ENCODE measurements around the gene CD276. TPM values are rescaled to one million over a fixed set of nuclear protein-coding genes. Genes with fewer than 3 reads are reported as not detected.

The CD276 gene
- total RNA-seq, 2 donors from 2014 or later, result 24.6 to 59.7 TPM

DNA sequence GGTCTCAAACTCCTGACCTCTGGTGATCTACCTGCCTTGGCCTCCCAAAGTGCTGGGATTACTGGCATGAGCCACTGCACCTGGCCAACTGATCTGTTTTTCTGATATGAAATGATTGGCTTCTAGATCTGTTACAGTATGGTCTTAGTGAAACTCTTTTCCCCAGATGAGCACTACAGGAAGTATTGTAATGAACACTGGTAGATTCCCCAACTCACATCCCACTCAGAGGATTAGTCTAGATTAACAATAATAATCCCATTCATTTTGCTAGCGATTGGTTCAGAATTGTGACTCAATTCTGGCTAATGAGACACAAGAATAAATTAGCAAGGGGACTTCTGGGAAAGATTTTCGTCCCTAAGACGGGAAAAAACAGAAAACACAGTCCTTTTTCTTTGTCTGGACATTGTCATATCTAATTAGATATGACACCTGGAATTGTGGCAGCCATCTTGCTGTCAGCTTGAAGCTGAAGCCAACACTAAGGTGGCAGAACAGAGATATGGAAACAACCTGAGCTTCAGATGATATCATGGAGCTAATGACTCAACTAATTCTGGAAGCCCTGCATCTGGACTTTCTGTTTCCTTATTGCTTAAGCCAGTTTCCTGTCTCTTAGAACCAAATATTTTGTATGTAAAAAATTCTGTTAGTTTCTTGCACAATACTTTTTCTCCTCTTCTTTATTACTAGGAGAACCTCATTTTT lies 33.6 kb upstream of the CD276 start:
- H3K27ac ChIP-seq, result no peak overlapping the region
- TF ChIP-seq POLR2A (IDR thresholded peaks at IDR 0.05), result no peak
- TF ChIP-seq, protein P1, sequence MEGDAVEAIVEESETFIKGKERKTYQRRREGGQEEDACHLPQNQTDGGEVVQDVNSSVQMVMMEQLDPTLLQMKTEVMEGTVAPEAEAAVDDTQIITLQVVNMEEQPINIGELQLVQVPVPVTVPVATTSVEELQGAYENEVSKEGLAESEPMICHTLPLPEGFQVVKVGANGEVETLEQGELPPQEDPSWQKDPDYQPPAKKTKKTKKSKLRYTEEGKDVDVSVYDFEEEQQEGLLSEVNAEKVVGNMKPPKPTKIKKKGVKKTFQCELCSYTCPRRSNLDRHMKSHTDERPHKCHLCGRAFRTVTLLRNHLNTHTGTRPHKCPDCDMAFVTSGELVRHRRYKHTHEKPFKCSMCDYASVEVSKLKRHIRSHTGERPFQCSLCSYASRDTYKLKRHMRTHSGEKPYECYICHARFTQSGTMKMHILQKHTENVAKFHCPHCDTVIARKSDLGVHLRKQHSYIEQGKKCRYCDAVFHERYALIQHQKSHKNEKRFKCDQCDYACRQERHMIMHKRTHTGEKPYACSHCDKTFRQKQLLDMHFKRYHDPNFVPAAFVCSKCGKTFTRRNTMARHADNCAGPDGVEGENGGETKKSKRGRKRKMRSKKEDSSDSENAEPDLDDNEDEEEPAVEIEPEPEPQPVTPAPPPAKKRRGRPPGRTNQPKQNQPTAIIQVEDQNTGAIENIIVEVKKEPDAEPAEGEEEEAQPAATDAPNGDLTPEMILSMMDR (IDR thresholded peaks at IDR 0.05), result no peak
- ATAC-seq (peak; percentile 35), DNase-seq (no peak)
- H3K27me3 ChIP-seq, result no peaks in the 10 kb centered on the region
- WGBS, 2 donors, result 56% methylated on average over 3 of the region's 3 CpGs
- intact Hi-C loops (cut with DNase I), result no loop called here
- no peaks in the 10 kb centered on the region for H3K36me3 ChIP-seq (replicated peaks in 1 of 2; ENCODE audit: insufficient read depth in 1 of 2, low read depth in 2 of 2)
- H3K4me1 ChIP-seq, result no peaks in the 10 kb centered on the region
- no peak overlapping the region for H3K4me3 ChIP-seq
- H3K9me3 ChIP-seq, result no peaks in the 10 kb centered on the region

DNA sequence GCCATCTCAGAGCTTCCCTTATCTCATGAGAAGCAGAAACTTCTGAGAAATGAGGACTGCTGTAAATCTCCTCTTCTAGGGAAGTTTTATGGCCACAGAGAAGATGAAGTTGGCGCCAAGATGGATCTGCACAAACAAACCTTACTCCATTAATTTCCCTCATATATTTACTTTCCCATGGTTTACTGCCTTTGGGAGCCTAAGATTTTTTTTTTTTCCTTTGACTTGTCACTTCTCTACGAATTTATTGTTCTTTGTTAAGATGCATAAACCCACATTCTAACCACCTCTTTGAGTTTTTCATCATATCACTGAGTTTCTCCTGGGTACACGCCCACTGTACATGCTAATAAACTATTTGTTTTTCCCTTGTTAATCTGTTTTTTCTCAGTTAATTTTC lies 29.5 kb upstream of the CD276 start:
- no peaks in the 10 kb centered on the region for H3K4me1 ChIP-seq
- H3K4me3 ChIP-seq, result no peak overlapping the region
- 44 to 50% methylated on average over 3 of the region's 3 CpGs for WGBS, 2 donors
- H3K36me3 ChIP-seq (replicated peaks in 1 of 2; ENCODE audit: insufficient read depth in 1 of 2, low read depth in 2 of 2), result no peaks in the 10 kb centered on the region
- intact Hi-C loops (cut with DNase I), result no loop called here
- no peak overlapping the region for H3K27ac ChIP-seq
- no peaks in the 10 kb centered on the region for H3K27me3 ChIP-seq
- DNase-seq (no peak), ATAC-seq (no peak)
- no peak for TF ChIP-seq POLR2A (IDR thresholded peaks at IDR 0.05)
- TF ChIP-seq, protein P1 (IDR thresholded peaks at IDR 0.05), result no peak
- no peaks in the 10 kb centered on the region for H3K9me3 ChIP-seq

DNA sequence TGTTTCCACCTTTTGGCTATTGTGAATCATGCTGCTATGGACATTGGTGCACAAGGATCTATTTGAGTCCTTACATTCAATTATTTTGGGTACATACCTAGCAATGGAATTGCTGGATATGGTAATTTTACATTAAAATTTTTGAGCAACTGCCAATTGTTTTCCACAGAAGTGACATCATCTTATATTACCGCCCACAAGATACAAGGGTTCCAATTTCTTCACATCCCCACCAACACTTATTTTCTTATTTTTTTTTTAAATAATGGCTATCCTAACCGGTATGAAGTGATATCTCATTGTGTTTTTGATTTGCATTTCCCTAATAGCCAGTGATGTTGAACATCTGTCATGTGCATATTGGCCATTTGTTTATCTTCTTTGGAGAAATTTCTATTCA lies 28.5 kb upstream of the CD276 start:
- no peak for TF ChIP-seq POLR2A (IDR thresholded peaks at IDR 0.05)
- TF ChIP-seq, protein P1 (IDR thresholded peaks at IDR 0.05), result no peak
- ATAC-seq (no peak), DNase-seq (no peak)
- H3K4me1 ChIP-seq, result no peaks in the 10 kb centered on the region
- H3K4me3 ChIP-seq, result no peak overlapping the region
- H3K27me3 ChIP-seq, result no peaks in the 10 kb centered on the region
- intact Hi-C loops (cut with DNase I), result no loop called here
- no peak overlapping the region for H3K27ac ChIP-seq
- no peaks in the 10 kb centered on the region for H3K9me3 ChIP-seq
- 82 to 85% methylated on average over 2 of the region's 2 CpGs for WGBS, 2 donors
- H3K36me3 ChIP-seq (replicated peaks in 1 of 2; ENCODE audit: insufficient read depth in 1 of 2, low read depth in 2 of 2), result no peaks in the 10 kb centered on the region

DNA sequence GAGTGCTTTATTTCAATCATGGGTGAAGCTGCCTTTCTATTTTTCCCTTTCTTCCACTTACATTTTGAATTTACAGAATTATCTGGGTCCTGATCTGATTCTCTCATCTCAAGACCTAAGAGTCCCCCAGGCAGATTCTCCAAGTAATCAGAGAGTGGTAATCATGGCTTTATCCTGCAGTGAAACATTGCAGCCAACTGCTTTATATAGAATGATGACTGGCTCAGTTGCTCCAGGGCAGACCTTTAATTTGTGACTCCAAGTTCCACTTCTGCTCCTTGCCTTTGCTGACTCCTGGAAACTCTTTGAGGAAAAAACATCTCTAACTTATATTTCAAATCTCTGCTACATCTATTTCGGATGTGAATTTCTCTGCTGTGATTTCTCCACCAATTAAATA lies 25.5 kb upstream of the CD276 start:
- no peaks in the 10 kb centered on the region for H3K4me1 ChIP-seq
- H3K27ac ChIP-seq, result no peak overlapping the region
- ATAC-seq (no peak), DNase-seq (no peak)
- no peak for TF ChIP-seq POLR2A (IDR thresholded peaks at IDR 0.05)
- TF ChIP-seq, protein P1 (IDR thresholded peaks at IDR 0.05), result no peak
- whole genome bisulfite sequencing, 2 donors, result 59 to 68% methylated on average over 1 of the region's 1 CpG
- H3K9me3 ChIP-seq, result no peaks in the 10 kb centered on the region
- intact Hi-C loops (cut with DNase I), result no loop called here
- no peaks in the 10 kb centered on the region for H3K27me3 ChIP-seq
- no peaks in the 10 kb centered on the region for H3K36me3 ChIP-seq (replicated peaks in 1 of 2; ENCODE audit: insufficient read depth in 1 of 2, low read depth in 2 of 2)
- no peak overlapping the region for H3K4me3 ChIP-seq

DNA sequence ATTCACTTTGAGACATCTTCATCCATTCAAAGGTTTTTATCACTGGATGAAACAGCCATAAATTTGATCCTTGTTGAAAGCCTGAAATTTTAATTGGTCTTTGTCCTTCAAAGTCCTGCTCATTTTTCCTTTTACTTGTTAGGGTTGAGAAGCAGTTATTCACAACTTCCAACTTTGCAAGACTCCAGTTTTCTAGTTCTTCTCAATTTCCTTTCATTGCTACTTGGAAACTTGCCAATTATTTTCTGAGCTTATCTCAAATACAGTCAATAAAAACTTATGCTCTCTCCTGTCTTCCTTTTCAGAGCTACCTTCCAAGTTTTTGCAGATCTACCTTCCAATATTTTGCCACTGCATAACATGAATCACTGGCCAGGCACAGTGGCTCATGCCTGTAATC lies 23.7 kb upstream of the CD276 start:
- ATAC-seq, result no peak
- TF ChIP-seq POLR2A (IDR thresholded peaks at IDR 0.05), result no peak
- TF ChIP-seq, protein P1 (IDR thresholded peaks at IDR 0.05), result no peak
- no peak overlapping the region for H3K4me3 ChIP-seq
- no peaks in the 10 kb centered on the region for H3K36me3 ChIP-seq (replicated peaks in 1 of 2; ENCODE audit: insufficient read depth in 1 of 2, low read depth in 2 of 2)
- no peaks in the 10 kb centered on the region for H3K9me3 ChIP-seq
- no peaks in the 10 kb centered on the region for H3K4me1 ChIP-seq
- DNase-seq, result no peak
- H3K27ac ChIP-seq, result no peak overlapping the region
- intact Hi-C loops (cut with DNase I), result no loop called here
- H3K27me3 ChIP-seq, result no peaks in the 10 kb centered on the region
